ENCODE data around the gene ARHGAP30.

- no peak for TF ChIP-seq CTCF (IDR thresholded peaks at IDR 0.05; ENCODE audit: low read length)
- TF ChIP-seq EZH2 (IDR thresholded peaks at IDR 0.05; ENCODE audit: borderline replicate concordance, low read length), result no peak
These were observed 11.0 kb upstream of the ARHGAP30 start for GRCh38 chr1:161080441-161081405.

Data from OCI-LY1 (cell line).